GM18868 (cell line): ENCODE results near the gene FRYL.
A peak's percentile ranks its signal among the peaks of the same experiment; 100 is the strongest.
"Not testable (repeated sequence)": the region's sequence is repeated elsewhere in the genome, so short reads cannot be mapped to it uniquely, and the experiment has no call there.

ENCODE experiments used
- ATAC-seq: cut with Tn5 transposase; IDR thresholded peaks from one replicate; pipeline ENCODE4 v1.9.1; 2021; ENCODE audit warnings: mild to moderate bottlenecking, moderate library complexity; ENCODE audit not compliant: unreplicated experiment

FRYL gene

DNA sequence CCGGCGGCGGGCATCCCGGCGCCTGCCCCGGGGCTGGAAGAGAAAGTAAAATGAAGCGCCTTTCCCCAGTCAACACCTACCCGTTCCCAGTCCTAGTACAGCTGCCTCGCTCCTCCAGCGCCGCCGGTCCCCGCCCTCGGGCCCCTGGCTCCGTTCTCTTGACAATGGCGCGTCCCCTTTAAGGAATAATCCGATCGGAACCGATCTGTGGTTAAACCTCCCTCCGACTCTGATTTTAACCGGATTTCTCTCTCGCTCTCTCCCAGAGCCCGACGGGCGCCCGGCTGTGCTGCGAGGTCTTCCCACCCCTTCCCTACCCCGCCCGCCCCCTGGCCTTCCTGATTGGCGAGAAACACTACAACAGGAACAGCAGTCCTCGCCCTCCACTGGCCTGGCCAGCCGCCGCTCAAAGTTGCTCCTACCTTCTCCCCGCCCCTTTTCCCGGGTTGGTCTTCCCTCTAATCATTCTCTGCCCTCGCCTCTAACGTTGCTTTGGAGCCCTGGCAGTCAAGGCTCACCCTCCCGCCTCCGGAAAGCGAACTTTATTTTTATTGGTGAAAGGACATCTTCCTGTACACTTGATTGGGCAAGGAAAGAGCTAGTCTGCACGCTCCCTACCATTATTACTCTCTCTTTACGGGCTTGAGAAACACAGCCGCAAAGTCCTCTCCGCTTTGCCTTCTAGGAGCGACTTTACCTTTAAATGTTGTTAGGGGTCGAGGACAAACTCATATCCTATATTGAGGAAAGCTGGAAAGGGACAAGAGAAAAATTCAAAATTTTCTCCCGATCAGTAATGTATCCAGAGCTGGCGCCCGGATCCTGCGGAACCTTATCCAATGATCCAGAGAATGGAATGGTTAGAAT lies at the start of gene FRYL:
Gene FRYL (minus strand): TSS at position 282 of the 867 bp plus-strand sequence. CDS start 145,869 bp downstream, outside the sequence.
- peak; percentile 88 for ATAC-seq

DNA sequence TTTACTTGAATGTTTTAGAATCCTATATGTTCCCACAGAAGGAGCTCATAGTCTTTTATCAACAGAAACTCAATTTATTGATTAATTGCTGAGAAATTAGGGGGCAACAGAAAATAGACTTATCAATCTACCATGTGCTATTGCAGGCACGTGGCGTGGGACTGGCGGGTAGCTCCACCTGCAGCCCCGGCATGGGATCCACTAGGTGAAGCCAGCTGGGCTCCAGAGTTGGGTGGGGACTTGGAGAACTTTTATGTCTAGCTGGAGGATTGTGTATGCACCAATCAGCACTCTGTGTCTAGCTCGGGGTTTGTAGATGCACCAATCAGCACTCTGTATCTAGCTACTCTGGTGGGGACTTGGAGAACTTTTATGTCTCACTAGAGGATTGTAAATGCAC lies 47.5 kb upstream of the FRYL start:
- no peak for ATAC-seq

DNA sequence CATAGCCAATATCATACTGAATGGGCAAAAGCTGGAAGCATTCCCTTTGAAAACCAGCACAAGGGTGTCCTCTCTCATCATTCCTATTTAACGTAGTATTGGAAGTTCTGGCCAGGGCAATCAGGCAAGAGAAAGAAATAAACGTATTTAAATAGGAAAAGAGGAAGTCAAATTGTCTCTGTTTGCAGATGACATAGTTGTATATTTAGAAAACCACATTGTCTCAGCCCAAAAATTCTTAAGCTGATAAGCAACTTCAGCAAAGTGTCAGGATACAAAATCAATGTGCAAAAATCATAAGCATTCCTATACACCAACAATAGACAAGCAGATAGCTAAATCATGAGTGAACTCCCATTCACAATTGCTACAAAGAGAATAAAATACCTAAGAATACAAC lies 41.4 kb upstream of the FRYL start:
- ATAC-seq = not testable (repeated sequence)

DNA sequence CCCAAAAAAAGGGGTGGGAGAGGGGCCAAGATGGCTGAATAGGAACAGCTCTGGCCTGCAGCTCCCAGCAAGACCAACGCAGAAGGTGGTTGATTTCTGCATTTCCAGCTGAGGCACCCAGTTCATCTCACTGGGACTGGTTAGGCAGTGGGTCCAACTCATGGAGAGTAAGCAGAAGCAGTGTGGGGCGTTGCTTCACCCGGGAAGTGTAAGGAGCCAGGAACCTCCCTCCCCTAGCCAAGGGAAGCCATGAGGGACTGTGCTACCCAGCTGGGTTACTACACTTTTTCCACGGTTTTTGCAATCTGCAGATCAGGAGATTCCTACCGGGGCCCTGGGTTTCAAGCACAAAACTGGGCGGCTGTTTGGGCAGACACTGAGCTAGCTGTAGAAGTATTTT lies 36.9 kb upstream of the FRYL start:
- ATAC-seq = no peak

DNA sequence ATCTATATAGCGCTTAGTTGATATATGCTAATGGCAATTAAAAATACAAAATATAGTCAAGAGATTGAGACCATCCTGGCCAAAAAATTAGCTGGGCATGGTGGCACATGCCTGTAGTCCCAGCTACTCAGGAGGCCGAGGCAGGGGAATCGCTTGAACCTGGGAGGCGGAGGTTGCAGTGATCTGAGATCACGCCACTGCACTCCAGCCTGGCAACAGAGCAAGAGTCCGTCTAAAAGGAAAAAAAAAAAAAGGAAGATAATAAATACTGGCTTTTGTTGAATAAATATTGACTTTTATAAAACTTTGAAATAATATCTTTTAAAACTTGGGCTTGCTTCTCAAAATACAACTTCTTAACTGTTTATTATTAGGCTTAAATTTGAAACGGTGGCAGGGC lies 36.2 kb upstream of the FRYL start:
- ATAC-seq = not testable (repeated sequence)

DNA sequence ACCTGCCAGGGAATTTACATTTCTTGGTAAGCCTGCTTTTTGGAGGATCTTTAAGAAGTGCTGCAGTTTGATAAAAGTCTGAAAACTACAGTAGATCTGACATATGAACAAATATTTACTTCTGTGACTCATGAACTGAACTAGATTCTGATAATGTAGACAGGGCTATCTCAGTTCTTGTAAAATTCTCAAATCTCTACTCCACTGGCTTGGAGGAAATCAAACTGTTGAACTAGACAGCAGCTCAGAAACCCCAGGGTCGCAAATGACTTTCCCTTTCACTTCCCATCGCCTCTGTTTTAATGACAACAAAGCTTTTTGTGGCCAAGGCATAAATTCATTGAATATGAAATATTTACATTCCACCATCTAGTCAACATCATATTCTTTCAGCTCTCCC lies 35.4 kb upstream of the FRYL start:
- ATAC-seq = peak; percentile 68

DNA sequence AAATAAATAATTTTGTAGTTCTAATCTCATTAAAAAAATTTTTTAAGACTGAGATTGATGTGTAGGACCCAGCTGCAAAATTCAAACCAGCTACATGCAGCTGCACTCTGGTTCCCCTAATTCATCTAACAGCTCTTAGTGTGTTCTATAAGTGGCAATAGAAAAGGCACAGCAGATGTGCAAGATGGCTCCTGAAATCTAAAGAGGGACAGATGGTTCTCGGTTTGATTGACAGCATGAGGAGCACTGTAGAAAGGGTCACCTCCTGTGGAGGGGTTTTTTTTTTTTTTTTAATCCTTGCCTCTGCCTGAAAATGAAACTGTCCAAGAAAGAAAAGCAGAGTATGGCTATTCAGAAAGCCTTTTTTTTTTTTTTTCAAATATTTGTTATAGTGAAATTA lies 33.9 kb upstream of the FRYL start:
- peak; percentile 81 for ATAC-seq

DNA sequence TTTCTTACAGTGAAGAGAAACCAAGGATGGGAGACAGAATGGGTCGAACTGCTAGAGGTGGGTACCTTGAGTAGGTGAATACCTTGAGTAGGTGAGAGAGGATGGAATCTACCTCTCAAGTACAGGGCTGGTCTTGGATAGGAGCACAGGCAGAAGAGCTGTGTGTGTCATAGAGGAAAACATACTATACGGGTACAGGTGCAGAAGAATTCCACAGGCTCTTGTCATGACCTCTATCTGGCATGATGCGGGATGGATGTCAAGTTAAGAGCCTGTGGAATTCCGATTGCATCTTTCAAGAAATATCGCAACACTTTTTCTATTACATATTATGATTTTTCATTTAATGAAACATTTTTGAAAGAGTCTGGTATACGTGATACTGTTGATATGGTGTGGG lies 32.8 kb upstream of the FRYL start:
- ATAC-seq = no peak

DNA sequence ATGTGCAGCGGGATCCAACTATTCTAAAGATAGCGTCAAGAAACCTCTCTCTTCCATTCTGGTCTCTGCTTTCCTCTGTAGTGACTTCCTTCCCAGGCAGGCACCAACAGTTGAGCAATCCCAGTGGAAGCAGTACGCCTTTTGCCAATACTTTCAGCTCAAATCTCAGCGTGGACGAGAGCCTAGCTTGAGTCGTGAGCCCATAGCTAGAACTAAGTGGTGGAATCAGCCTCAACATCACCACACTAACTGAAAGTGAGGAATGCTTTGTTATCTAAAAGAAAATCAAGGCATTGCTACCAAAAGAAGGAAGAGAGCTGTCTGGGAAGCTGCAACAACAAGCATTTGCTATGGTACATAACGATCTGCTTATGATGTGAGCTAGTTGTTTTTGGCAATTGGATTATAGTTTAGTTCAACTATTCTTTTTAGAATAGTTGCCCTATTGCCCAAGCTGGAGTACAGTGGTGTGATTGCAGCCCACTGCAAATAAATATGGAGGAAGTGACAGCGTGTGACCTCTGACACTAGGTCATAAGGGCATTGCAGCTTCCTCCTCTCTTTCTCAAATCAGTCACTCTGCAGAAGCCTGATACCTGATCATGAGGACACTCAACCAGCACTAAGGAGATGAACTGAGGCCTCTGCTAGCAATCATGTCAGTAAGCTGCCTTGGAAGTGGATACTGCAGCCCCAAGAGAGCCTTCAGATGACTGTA lies 24.7 kb upstream of the FRYL start:
- no peak for ATAC-seq

DNA sequence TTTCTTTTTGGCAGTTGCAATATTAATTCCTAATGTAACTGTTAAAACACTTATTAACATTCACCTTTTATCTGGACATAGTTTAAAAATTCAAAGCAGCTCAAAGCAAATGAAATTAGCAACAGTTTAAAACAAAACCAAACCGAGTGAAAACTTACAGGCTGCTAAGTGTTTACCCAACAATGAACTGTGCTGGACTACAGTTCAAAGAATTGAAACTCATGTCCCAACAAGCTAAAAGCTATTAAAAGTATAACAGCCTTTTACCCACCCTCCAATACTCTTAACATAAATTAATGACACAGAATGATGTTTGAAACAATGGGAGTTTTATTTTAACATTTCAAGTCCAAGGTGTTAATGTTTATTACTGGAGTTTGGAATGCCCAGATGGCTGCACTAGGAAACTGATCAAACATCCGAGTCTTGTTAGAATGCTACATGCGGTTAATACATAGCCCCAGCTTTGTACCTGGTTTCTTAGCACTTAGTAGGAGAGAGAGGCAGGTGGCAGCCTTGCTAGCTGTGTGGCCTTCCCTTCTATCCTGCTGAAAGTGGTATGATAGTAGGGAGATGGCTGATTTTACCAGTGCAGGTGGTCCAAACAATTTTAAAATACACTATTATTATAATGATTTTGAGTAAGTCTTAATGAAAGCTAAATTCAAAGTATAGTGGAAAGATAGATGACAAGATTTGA lies 21.1 kb upstream of the FRYL start:
- no peak for ATAC-seq

DNA sequence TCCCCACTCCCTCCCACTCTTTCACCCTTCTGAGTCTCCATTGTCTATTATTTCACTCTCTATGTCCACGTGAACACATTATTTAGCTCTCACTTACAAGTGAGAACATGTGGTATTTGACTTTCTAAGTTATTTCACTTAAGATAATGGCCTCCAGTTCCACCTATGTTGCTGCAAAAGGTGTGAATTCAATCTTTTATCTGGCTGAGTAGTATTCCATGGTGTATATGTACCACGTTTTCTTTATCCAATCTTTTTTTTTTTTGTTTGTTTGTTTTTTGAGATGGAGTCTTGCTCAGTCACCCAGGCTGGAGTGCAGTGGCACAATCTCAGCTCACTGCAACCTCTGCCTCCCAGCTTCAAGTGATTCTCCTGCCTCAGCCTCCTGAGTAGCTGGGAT lies 20.1 kb upstream of the FRYL start:
- not testable (repeated sequence) for ATAC-seq

DNA sequence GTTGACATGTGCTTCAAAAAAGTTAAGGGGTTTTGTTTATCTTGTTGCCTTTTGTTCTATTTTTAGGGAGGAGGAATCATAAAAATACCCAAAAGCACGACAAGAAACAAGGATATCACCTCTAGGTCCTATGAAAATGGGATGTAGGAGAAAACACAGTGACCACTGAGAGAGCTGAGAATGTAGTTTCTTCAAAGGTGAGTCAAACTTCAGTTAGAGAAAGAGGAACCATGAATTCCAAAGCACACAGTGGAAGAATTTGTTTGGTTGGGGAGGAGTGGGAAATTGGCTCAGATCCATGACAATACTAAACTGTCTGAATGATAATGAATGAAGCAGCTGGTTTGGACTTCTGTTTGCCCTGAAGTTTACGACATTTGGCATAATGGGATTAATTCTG lies 19.1 kb upstream of the FRYL start:
- no peak for ATAC-seq

DNA sequence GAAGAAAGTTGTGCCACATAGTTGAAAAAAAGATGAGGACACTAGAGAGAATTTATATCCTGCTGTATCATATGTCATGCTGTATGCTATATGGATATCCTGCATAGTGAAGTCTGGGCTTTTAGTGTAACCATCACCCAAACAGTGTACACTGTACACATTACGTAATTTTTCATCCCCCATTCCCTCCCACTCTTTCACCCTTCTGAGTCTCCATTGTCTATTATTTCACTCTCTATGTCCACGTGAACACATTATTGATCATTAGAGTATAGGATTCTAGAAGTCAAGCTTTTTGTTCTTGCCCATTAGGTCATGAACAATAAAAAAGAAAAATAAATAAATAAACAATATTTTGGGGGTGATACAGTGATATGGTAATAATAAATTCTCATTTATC lies 18.0 kb upstream of the FRYL start:
- no peak for ATAC-seq

DNA sequence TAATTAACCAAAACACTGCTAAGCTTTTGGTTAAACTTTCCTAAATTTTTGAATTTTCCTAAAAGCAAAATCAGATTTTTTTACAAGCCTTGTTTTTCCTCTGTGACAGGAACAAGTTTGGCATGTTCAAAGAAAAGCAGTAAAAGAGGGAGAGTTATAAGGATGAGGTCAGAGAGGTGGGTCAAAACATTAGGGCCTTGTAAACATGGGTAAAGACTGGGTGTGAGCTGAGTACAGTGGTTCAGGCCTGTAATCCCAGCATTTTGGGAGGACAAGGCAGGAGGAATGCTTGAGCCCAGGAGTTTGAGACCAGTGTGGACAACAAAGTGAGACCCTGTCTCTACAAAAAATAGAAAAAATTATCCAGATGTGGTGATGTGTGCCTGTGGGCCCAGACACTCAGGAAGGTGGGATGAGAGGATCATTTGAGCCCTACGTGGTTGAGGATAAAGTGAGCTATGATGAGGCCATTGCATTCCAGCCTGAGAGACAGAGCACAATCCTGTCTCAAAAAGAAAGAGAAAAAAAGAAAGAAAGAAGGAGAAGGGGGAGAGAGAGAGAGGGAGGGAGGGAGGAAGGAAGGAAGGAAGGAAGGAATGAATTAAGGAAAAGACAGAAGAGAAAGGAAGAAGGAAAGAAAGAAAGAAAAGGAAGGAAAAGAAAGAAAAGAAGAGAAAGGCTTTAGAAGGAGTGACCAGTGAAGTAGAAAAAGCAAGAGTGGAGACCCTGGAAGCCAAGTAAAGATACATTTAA lies 17.0 kb upstream of the FRYL start:
- no peak for ATAC-seq

DNA sequence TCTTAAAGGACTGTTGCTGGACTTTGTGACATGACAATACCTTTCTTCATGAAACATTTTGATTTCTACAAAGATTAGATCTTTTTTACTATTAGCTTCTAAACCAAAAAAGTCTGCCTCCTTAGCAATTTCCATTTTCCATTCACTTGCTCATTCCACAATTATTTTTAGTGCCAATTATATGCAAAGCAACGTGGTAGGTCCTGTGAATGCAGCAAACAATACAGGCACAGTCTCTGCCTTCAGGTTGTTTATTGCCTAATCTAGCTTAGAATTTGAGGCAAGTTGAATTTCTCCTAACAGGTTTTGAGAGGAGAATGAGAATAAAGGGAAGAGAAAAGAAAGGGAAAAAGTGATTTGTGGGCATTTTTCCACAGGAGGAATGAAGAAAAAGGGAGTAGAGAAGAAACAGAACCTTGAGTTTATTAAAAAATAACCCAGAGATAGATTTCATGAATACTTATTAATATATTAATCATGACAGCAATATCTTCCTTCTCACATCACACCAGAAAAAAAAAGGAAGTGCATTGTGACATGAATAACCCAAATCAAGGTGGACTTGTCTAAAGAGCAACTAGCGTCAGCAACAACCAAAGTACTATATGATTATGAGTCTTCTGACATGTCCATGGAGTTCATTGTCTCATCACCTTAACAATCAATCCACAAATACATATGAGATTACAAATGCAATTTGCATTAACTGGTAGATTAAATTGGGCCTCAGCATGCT lies 16.3 kb upstream of the FRYL start:
- ATAC-seq = no peak

DNA sequence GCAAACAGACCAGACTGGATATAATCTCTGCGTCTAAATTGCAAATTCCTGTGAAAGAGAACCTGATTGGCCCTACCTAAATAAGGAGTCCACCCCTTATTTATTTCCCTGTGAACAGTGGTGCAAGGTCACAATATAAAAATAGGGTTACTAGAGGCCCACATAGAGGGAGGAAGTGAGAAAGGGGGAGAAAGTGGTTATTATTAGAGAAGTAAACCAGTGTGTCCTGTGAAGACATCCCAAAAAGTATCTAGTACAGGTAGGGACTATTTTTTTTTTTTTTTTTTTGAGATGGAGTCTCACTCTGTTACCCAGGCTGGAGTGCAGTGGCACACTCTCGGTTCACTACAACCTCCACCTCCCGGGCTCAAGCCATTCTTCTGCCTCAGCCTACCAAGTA lies 15.0 kb upstream of the FRYL start:
- ATAC-seq = no peak

DNA sequence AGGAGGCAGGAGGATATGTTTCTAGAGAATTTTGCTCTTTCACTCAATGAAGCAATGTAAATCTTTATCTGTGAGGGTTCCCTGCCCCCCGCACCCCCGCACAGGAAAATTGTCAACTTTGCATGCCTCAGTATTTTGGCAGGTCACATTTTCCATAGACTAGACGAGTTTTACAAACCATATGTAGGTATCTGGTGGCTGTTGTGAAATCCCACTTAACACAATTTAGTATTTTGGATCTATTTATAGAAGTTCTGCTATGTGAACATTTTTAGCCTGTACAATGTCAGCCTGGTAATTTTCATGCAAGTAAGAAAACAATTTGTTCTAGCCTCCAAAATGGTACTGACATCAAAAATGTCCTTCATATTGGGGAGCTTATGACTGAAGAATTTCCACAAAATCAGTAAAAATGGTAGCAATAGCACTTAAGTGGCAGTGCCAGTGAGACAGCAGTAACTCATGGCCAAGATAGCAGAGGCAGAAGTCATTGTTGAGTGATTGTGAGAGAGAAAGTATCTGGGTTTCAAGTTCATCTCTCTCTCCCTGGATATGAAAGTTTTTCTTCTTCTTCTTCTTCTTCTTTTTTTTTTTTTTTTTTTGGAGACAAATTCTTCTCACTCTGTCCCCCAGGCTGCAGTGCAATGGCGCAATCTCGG lies 12.4 kb upstream of the FRYL start:
- peak; percentile 75 for ATAC-seq

DNA sequence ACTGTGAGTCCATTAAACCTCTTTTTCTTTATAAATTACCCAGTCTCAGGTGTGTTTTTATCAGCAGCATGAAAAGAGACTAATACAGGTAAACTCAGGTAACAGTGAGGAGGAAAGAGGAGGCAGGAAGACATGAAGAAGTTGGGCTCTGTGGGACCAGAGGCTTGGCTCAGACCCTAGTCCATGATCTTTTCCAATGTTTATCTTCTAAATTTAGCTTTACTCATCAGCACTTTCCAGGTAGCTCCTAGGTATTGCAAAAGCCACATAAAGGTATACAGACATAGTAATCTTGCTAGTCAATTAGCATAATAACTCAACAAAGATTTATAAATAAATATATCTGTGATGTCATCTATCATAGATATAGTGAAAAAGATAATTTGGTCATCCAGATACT lies 11.2 kb upstream of the FRYL start:
- no peak for ATAC-seq

DNA sequence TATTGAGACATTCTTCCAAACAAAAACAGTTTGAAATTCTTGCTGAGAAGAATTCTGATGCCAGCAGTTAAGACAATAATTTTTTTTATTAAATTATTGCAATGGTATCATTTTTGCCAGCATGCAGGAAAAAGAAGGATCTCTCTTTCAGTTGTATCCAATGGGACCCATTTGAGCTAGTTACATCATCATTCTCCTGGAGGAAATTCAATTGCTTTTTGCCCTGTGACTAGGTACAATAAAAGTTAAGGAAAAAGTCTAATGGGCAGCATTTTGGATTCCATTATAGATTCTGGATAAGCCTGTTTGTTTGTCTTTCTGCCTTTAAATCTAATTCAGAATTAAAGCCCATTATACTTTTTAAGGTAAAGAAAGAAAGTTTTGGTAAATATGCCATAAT lies 10.5 kb upstream of the FRYL start:
- ATAC-seq = no peak

DNA sequence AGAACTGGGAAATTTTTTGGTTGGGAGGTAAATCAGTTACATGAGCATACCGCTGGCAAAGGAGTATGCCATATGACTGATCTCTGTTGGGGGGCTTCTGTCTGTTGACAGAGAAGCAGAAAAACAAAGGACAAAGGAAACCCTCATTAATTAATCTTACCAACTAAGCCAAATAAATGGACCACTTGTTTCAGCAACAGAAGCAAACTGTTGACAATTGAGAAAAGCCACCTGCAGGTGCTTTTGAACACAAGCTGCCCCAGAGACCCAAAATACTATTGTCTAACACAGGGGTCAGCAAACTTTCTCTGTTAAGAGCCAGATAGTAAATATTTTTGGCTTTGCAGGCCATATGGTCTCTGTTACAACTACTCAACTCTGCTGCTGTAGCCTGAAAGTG lies 7.0 kb upstream of the FRYL start:
- no peak for ATAC-seq
